HG02884 (cell line): ENCODE data around the gene NEU1.
"Not testable (repeated sequence)": the region's sequence is repeated elsewhere in the genome, so short reads cannot be mapped to it uniquely, and the experiment has no call there.

Experiments
- ATAC-seq: cut with Tn5 transposase; IDR thresholded peaks from one replicate; pipeline ENCODE4 v1.9.1; 2021; ENCODE audit warnings: mild to moderate bottlenecking, moderate library complexity; ENCODE audit not compliant: unreplicated experiment

Gene NEU1

GRCh38 chr6:31847276-31847978 lies 15.2 kb downstream of the NEU1 start:
- no peak for ATAC-seq

- no peak for ATAC-seq
These were observed 18.1 kb downstream of the NEU1 start for GRCh38 chr6:31844507-31844906.

- ATAC-seq = no peak
These were observed 20.6 kb downstream of the NEU1 start for GRCh38 chr6:31842053-31842452.

GRCh38 chr6:31839779-31840126 lies 22.9 kb downstream of the NEU1 start:
- not testable (repeated sequence) for ATAC-seq

GRCh38 chr6:31838968-31839367 lies 23.7 kb downstream of the NEU1 start:
- no peak for ATAC-seq

- not testable (repeated sequence) for ATAC-seq
These were observed 24.5 kb downstream of the NEU1 start for GRCh38 chr6:31838114-31838553.

GRCh38 chr6:31837369-31838113 lies 25.1 kb downstream of the NEU1 start:
- no peak for ATAC-seq

- ATAC-seq = no peak
These were observed 25.9 kb downstream of the NEU1 start for GRCh38 chr6:31836474-31837368.

- no peak for ATAC-seq
These were observed 26.6 kb downstream of the NEU1 start for GRCh38 chr6:31836047-31836473.

GRCh38 chr6:31834367-31835250 lies 28.0 kb downstream of the NEU1 start:
- no peak for ATAC-seq

GRCh38 chr6:31831350-31832215 lies 31.0 kb downstream of the NEU1 start:
- ATAC-seq = no peak

GRCh38 chr6:31830886-31831335 lies 31.7 kb downstream of the NEU1 start:
- ATAC-seq = no peak

- ATAC-seq = no peak
These were observed 32.9 kb downstream of the NEU1 start for GRCh38 chr6:31829633-31830283.

- ATAC-seq = peak; percentile 61
These were observed 35.1 kb downstream of the NEU1 start, which contains the start of gene HSPA1B for GRCh38 chr6:31827286-31828079. Gene HSPA1B, plus strand, starts transcription at chr6:31827738. Its CDS starts 213 bp downstream, at chr6:31827951.

GRCh38 chr6:31826793-31827285 lies 35.8 kb downstream of the NEU1 start:
- ATAC-seq = no peak

GRCh38 chr6:31825553-31825952 lies 37.1 kb downstream of the NEU1 start:
- ATAC-seq = no peak

GRCh38 chr6:31823592-31824196 lies 38.9 kb downstream of the NEU1 start:
- not testable (repeated sequence) for ATAC-seq
